CD8-positive, alpha-beta memory T cell (primary cell): ENCODE measurements around the gene NUAK2. TPM values are rescaled to one million over a fixed set of nuclear protein-coding genes. Genes with fewer than 3 reads are reported as not detected.
"Not testable (repeated sequence)": the region's sequence is repeated elsewhere in the genome, so short reads cannot be mapped to it uniquely, and the experiment has no call there.

ENCODE experiments used
- CTCF ChIA-PET: fragments of 350-600 bp; sonication (Branson Sonifier 250); formaldehyde crosslinking; loops from one replicate; lab custom pipeline; 2021; ENCODE audit warnings: antibody characterized with exemption; lab: Charles Lee
- POLR2A ChIA-PET: fragments of 350-600 bp; sonication (Branson Sonifier 250); formaldehyde crosslinking; loops from one replicate; lab custom pipeline; 2021; ENCODE audit warnings: antibody characterized with exemption; lab: Charles Lee
- DNase-seq, 5 donors: peaks; one replicate each; pipeline versions ENCODE4 v3.0.0 to v3.0.0-alpha.2; 2020 to 2022; ENCODE audit warnings: mixed read lengths in 1 of 5
- H3K27ac ChIP-seq: one replicate; pipeline ENCODE4 v1.7.0; 2013; ENCODE audit warnings: low read depth, mild to moderate bottlenecking, low read length, moderate library complexity
- H3K27me3 ChIP-seq: 2 replicates; pipeline ENCODE4 v1.7.0; 2013; ENCODE audit warnings: low read length, mild to moderate bottlenecking; ENCODE audit not compliant: insufficient read depth, poor library complexity, severe bottlenecking
- H3K36me3 ChIP-seq: 2 replicates; pipeline ENCODE4 v1.7.0; 2013; ENCODE audit warnings: mild to moderate bottlenecking, low read length, moderate library complexity; ENCODE audit not compliant: insufficient read depth
- H3K4me1 ChIP-seq: 2 replicates; pipeline ENCODE4 v1.7.0; 2013; ENCODE audit warnings: mild to moderate bottlenecking, low read length, moderate library complexity; ENCODE audit not compliant: insufficient read depth
- H3K4me3 ChIP-seq: 2 replicates; pipeline ENCODE4 v1.7.0; 2013; ENCODE audit warnings: mild to moderate bottlenecking, low read length
- H3K9me3 ChIP-seq: 2 replicates; pipeline ENCODE4 v1.7.0; 2013; ENCODE audit warnings: mild to moderate bottlenecking, low read length
- H3K27ac Mint-ChIP-seq, 8 donors: one replicate each; pipeline ENCODE4 v1.8.0; 2020 to 2021; ENCODE audit warnings: mixed read lengths in 8 of 8, mild to moderate bottlenecking in 6 of 8, inconsistent platforms in 3 of 8, moderate library complexity in 3 of 8
- H3K27me3 Mint-ChIP-seq, 2 donors: one replicate each; pipeline ENCODE4 v1.8.0; 2020 to 2021; ENCODE audit warnings: mixed read lengths in 2 of 2, mild to moderate bottlenecking in 1 of 2, moderate library complexity in 1 of 2
- H3K36me3 Mint-ChIP-seq, 3 donors: one replicate each; pipeline ENCODE4 v1.8.0; 2020 to 2021; ENCODE audit warnings: mixed read lengths in 3 of 3, inconsistent platforms in 1 of 3, mild to moderate bottlenecking in 1 of 3
- H3K4me1 Mint-ChIP-seq, 3 donors: one replicate each; pipeline ENCODE4 v1.8.0; 2020 to 2021; ENCODE audit warnings: mixed read lengths in 3 of 3, inconsistent platforms in 1 of 3, mild to moderate bottlenecking in 1 of 3
- H3K4me3 Mint-ChIP-seq, 7 donors: one replicate each; pipeline ENCODE4 v1.8.0; 2020 to 2021; ENCODE audit warnings: mixed read lengths in 7 of 7, mild to moderate bottlenecking in 6 of 7, moderate library complexity in 4 of 7, inconsistent platforms in 2 of 7
- H3K9me3 Mint-ChIP-seq, 5 donors: one replicate each; pipeline ENCODE4 v1.8.0; 2020 to 2022; ENCODE audit warnings: mixed read lengths in 5 of 5, mild to moderate bottlenecking in 3 of 5, moderate library complexity in 2 of 5, inconsistent platforms in 1 of 5
- polyA plus RNA-seq: library from polyadenylated mRNA; unstranded; fragments of 300-500 nt; fragmentation: Illumina TruSeq; gene quantifications from one replicate; pipeline ENCODE4 v1.2.3, GENCODE V29; 2021
- total RNA-seq, 2 experiments: library from RNA; stranded (reverse); gene quantifications; one replicate each; pipeline ENCODE4 v1.2.3, GENCODE V29; 2021

NUAK2 gene
- total and polyA plus RNA-seq, 3 experiments from 2014 or later, result 4.5 to 32.1 (median 4.7) TPM

GRCh38 chr1:205285381-205286101, 36.0 kb downstream of the NUAK2 start:
- Mint-ChIP-seq H3K27me3 (peaks cover 0 to 5% of the 10 kb centered on the region in 2 donors), H3K9me3 (peaks cover 0 to 2% (median 0%) of the 10 kb centered on the region in 5 donors), H3K4me3 (peak overlapping the region; percentile 73 to 87 (median 81)), H3K27ac (peak overlapping the region; percentile 77 to 98 (median 94)), H3K4me1 (peaks cover 72 to 83% (median 77%) of the 10 kb centered on the region in 3 donors), H3K36me3 (peaks cover 0 to 1% (median 0%) of the 10 kb centered on the region in 3 donors)
- Histone ChIP-seq H3K4me3 (peak overlapping the region; percentile 80), H3K36me3 (no peaks in the 10 kb centered on the region), H3K4me1 (peaks cover 75% of the 10 kb centered on the region), H3K9me3 (no peaks in the 10 kb centered on the region), H3K27me3 (no peaks in the 10 kb centered on the region), H3K27ac (peak overlapping the region; percentile 7)
- ChIA-PET POLR2A (interaction anchor here (0.6 to 5.2 kb wide), 18 partner anchors 9 to 1455 kb away, joined by 3 to 86 read pairs (median 6); partner anchors contain the start of gene NUAK2), CTCF (interaction anchor here (0.9 to 37.5 kb wide), 6 partner anchors 10 to 201 kb away, joined by 3 to 1351 read pairs (median 5); partner anchors contain the start of gene NUAK2)
- DNase-seq, result peak; percentile 40 to 80 (median 73)

GRCh38 chr1:205284420-205285144, 37.0 kb downstream of the NUAK2 start:
- peaks cover 0 to 2% (median 0%) of the 10 kb centered on the region in 5 donors for H3K9me3 Mint-ChIP-seq
- H3K4me1 Mint-ChIP-seq, result peaks cover 77 to 86% (median 80%) of the 10 kb centered on the region in 3 donors
- Histone ChIP-seq H3K36me3 (no peaks in the 10 kb centered on the region), H3K4me3 (peak overlapping the region; percentile 80), H3K9me3 (no peaks in the 10 kb centered on the region), H3K27me3 (no peaks in the 10 kb centered on the region), H3K4me1 (peaks cover 85% of the 10 kb centered on the region), H3K27ac (peak overlapping the region; percentile 7)
- H3K27me3 Mint-ChIP-seq, result peaks cover 0 to 5% of the 10 kb centered on the region in 2 donors
- H3K4me3 Mint-ChIP-seq, result peak overlapping the region; percentile 73 to 87 (median 81)
- peak overlapping the region; percentile 77 to 98 (median 94) for H3K27ac Mint-ChIP-seq
- POLR2A ChIA-PET, result interaction anchor here (0.6 to 5.2 kb wide), 12 partner anchors 10 to 465 kb away, joined by 3 to 86 read pairs (median 4); partner anchors contain the start of genes DSTYK, ELK4, NUAK2 and NUCKS1
- DNase-seq, result peak; percentile 80 to 97 (median 90)
- peaks cover 0 to 3% (median 1%) of the 10 kb centered on the region in 3 donors for H3K36me3 Mint-ChIP-seq
- CTCF ChIA-PET, result interaction anchor here (0.6 to 37.5 kb wide), 7 partner anchors 10 to 146 kb away, joined by 3 to 1351 read pairs (median 4); partner anchors contain the start of gene NUAK2

GRCh38 chr1:205283270-205284147, 38.0 kb downstream of the NUAK2 start:
- Mint-ChIP-seq H3K4me3 (peak overlapping the region in 4 of 7 donors; percentile 18 to 61 (median 50)), H3K4me1 (peaks cover 83 to 87% (median 84%) of the 10 kb centered on the region in 3 donors), H3K9me3 (peaks cover 0 to 2% (median 0%) of the 10 kb centered on the region in 5 donors), H3K27me3 (peaks cover 0 to 5% of the 10 kb centered on the region in 2 donors), H3K36me3 (peaks cover 0 to 3% (median 1%) of the 10 kb centered on the region in 3 donors), H3K27ac (peak overlapping the region; percentile 61 to 97 (median 92))
- ChIA-PET POLR2A (interaction anchor here (0.7 to 5.2 kb wide), 3 partner anchors 13 to 36 kb away, joined by 5 to 86 read pairs (median 6); partner anchors contain the start of gene NUAK2), CTCF (interaction anchor here (1.6 to 37.5 kb wide), 5 partner anchors 9 to 202 kb away, joined by 4 to 1351 read pairs (median 6); partner anchors contain the start of gene NUAK2)
- peaks cover 86% of the 10 kb centered on the region for H3K4me1 ChIP-seq
- H3K9me3 ChIP-seq, result no peaks in the 10 kb centered on the region
- no peaks in the 10 kb centered on the region for H3K27me3 ChIP-seq
- no peak overlapping the region for H3K27ac ChIP-seq
- peak overlapping the region; percentile 80 for H3K4me3 ChIP-seq
- no peaks in the 10 kb centered on the region for H3K36me3 ChIP-seq
- peak in 1 of 5 donors; percentile 25 for DNase-seq

GRCh38 chr1:205280666-205281395, 40.7 kb downstream of the NUAK2 start:
- H3K36me3 Mint-ChIP-seq, H3K36me3 ChIP-seq, H3K27me3 Mint-ChIP-seq, H3K27me3 ChIP-seq, DNase-seq, POLR2A ChIA-PET, H3K9me3 Mint-ChIP-seq, H3K4me3 ChIP-seq, H3K9me3 ChIP-seq, H3K27ac ChIP-seq: not testable (repeated sequence)
- peaks cover 76% of the 10 kb centered on the region for H3K4me1 ChIP-seq
- Mint-ChIP-seq H3K27ac (peak overlapping the region in 3 of 8 donors; percentile 26 to 93 (median 40)), H3K4me1 (peaks cover 63 to 78% (median 66%) of the 10 kb centered on the region in 3 donors), H3K4me3 (peak overlapping the region in 1 of 7 donors; percentile 22)
- CTCF ChIA-PET, result interaction anchor here (0.8 to 37.5 kb wide), 4 partner anchors 7 to 248 kb away, joined by 3 to 1351 read pairs (median 118); partner anchors contain the start of gene NUAK2

- H3K36me3 ChIP-seq, result no peaks in the 10 kb centered on the region
- ChIA-PET POLR2A (interaction anchor here (0.9 kb wide), 1 partner anchor 41 kb away, joined by 7 read pairs; no protein-coding TSS in a partner anchor), CTCF (interaction anchor here (1.2 to 37.5 kb wide), 3 partner anchors 18 to 249 kb away, joined by 3 to 1351 read pairs (median 3); partner anchors contain the start of gene NUAK2)
- H3K9me3 ChIP-seq, result no peaks in the 10 kb centered on the region
- Mint-ChIP-seq H3K4me3 (peak overlapping the region in 1 of 7 donors; percentile 22), H3K27ac (peak overlapping the region in 2 of 8 donors; percentile 39 to 54), H3K36me3 (peaks cover 0 to 3% (median 0%) of the 10 kb centered on the region in 3 donors), H3K27me3 (no peaks in the 10 kb centered on the region), H3K4me1 (peaks cover 62 to 78% (median 66%) of the 10 kb centered on the region in 3 donors), H3K9me3 (no peaks in the 10 kb centered on the region)
- H3K27me3 ChIP-seq, result no peaks in the 10 kb centered on the region
- H3K27ac ChIP-seq, result no peak overlapping the region
- no peak overlapping the region for H3K4me3 ChIP-seq
- peaks cover 77% of the 10 kb centered on the region for H3K4me1 ChIP-seq
- peak in 1 of 5 donors; percentile 23 for DNase-seq
Observed at GRCh38 chr1:205279986-205280385, 41.6 kb downstream of the NUAK2 start.

GRCh38 chr1:205276689-205277065, 44.9 kb downstream of the NUAK2 start:
- CTCF ChIA-PET, result interaction anchor here (1.3 to 37.5 kb wide), 3 partner anchors 9 to 44 kb away, joined by 4 to 1351 read pairs (median 231); partner anchors contain the start of gene NUAK2
- no peak overlapping the region for H3K4me3 Mint-ChIP-seq
- peaks cover 62% of the 10 kb centered on the region for H3K4me1 ChIP-seq
- no peak for DNase-seq
- H3K27ac Mint-ChIP-seq, result no peak overlapping the region
- no peaks in the 10 kb centered on the region for H3K27me3 ChIP-seq
- H3K27me3 Mint-ChIP-seq, result peaks cover 0 to 2% of the 10 kb centered on the region in 2 donors
- H3K36me3 Mint-ChIP-seq, result peaks cover 0 to 6% (median 5%) of the 10 kb centered on the region in 3 donors
- POLR2A ChIA-PET, result interaction anchor here (2.7 to 2.8 kb wide), 2 partner anchors 12 to 44 kb away, joined by 6 to 32 read pairs; no protein-coding TSS in a partner anchor
- no peak overlapping the region for H3K27ac ChIP-seq
- peaks cover 43 to 67% (median 50%) of the 10 kb centered on the region in 3 donors for H3K4me1 Mint-ChIP-seq
- no peaks in the 10 kb centered on the region for H3K9me3 Mint-ChIP-seq
- H3K4me3 ChIP-seq, result no peak overlapping the region
- H3K9me3 ChIP-seq, result no peaks in the 10 kb centered on the region
- no peaks in the 10 kb centered on the region for H3K36me3 ChIP-seq
